GM12874 (cell line): ENCODE data around the gene STRBP.

Experiments
- TF ChIP-seq, protein P1 (sequence below): IDR thresholded peaks from 2 replicates; pipeline ENCODE4 v1.5.1; 2011; ENCODE audit warnings: low read depth, mild to moderate bottlenecking, control low read depth, low read length, moderate library complexity; ENCODE audit not compliant: insufficient read depth

Gene STRBP

GRCh38 chr9:123310551-123311249 lies 42.3 kb upstream of the STRBP start:
- TF ChIP-seq, protein P1, sequence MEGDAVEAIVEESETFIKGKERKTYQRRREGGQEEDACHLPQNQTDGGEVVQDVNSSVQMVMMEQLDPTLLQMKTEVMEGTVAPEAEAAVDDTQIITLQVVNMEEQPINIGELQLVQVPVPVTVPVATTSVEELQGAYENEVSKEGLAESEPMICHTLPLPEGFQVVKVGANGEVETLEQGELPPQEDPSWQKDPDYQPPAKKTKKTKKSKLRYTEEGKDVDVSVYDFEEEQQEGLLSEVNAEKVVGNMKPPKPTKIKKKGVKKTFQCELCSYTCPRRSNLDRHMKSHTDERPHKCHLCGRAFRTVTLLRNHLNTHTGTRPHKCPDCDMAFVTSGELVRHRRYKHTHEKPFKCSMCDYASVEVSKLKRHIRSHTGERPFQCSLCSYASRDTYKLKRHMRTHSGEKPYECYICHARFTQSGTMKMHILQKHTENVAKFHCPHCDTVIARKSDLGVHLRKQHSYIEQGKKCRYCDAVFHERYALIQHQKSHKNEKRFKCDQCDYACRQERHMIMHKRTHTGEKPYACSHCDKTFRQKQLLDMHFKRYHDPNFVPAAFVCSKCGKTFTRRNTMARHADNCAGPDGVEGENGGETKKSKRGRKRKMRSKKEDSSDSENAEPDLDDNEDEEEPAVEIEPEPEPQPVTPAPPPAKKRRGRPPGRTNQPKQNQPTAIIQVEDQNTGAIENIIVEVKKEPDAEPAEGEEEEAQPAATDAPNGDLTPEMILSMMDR = no peak

- TF ChIP-seq, protein P1 = no peak
Measured at GRCh38 chr9:123309611-123310010, 41.2 kb upstream of the STRBP start.

DNA sequence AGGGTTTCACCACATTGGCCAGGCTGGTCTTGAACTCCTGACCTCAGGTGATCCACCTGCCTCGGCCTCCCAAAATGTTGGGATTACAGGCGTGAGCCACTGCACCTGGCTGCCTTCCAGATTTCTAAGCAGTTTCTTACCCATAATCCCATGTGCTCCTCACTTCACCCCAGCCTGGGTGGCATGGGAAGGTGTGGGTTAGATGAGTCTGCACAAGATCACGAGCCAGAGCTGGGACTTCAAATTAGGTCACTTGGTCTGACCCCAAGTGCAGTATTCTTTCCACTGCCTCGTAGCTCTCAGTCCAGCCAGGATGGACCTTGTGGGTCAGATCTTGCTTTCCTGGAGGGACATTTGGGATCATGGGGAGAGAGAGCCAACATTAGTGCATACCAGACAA lies 37.5 kb upstream of the STRBP start:
- TF ChIP-seq, protein P1 = no peak

DNA sequence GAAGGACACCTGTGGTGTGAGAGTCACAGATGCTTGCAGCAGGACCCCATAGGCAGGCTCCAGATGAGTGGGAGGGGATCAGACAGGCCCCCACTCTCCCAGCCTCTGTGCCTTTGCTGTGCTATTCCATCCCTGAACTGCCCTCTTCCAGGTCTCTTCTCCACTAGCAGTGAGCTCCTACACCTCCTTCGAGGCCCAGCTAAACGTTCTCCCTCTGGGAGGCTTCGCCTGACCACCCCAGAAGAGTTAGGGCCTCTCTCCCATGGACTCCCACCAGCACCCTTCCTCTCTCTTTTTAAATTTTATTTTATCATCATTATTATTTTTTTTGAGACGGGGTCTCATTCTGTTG lies 35.9 kb upstream of the STRBP start:
- TF ChIP-seq, protein P1 = no peak

DNA sequence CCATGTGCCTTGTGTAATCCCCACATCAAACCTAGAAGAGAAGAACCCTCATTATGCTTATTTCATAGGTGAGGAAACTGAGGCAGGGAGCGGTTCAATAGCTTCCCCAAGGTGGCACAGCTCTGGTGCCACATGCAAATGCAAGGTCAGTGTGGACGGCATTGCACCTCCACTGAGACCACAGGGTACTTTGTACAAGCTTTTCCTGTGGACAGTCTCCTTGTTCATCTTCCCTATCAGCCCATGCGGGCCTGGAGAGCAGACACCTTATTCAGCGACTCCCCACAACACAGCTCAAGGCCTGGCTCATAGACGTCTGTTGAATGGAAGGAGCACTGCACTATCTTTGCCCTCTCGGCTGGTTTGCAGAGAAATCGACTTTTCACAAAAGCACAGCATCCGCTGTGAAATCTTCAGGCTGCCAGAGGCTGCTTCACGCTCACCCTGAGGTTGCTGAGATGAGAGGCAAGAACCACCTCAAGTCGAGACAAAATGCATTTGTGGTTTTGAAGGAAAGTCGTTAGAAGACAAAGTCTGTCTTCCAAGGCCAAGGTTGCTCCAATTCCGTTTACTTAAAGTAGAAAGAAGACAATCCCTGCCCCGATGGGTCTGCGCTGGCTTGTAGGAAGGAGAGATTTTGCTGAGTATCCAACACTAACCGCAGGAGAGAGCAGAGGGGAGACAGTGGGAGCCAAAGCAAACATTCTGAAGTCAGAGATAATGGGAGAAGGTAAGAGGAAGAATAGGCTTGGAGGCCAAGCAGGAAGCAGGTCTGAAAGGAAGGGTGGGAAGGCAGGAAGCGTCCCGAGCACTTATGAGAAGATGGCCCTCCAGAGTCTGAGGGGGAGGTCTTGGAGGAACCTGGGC lies 34.2 kb upstream of the STRBP start:
- TF ChIP-seq, protein P1 = no peak

DNA sequence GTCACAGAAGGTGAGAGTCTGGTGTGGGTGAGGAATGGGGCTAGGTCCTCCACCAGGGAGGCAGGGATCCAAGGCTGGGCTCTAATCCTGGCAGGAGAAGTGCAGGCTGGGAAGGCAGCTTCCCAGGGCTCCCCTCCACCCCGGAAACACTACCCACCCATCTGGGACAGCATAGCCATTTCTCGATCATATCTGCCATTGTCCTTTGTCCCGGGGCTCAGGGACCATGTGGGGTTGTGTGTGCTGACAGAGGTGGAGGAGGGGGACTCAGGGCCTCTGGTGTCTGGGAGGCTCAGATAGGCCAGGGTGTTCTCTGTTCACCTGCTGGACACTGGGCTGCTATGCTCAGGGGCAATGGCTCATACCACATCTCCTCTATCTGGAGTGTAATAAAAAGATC lies 32.2 kb upstream of the STRBP start:
- TF ChIP-seq, protein P1 = no peak

GRCh38 chr9:123299558-123300126 lies 31.3 kb upstream of the STRBP start:
- TF ChIP-seq, protein P1 = no peak
